Stimulated activated CD4-positive, alpha-beta T cell treated with anti-CD3 and anti-CD28 coated beads, Interleukin-1b, Interleukin-23, amount 100 ng/mL, for 24 hours (primary cell): ENCODE results near the gene UFD1.
A peak's percentile ranks its signal among the peaks of the same experiment; 100 is the strongest.

Experiments
- DNase-seq, 4 experiments: peaks; one replicate each; pipeline ENCODE4 v3.0.0-alpha.2; 2020; ENCODE audit warnings: low read depth in 4 of 4, low spot score in 1 of 4

The UFD1 gene

GRCh38 chr22:19478901-19479354 is at the start of gene UFD1:
TSS of gene UFD1 (minus strand) at chr22:19479193. CDS start at chr22:19479085, 108 bp downstream.
- peak; percentile 60 to 70 (median 64) for DNase-seq

GRCh38 chr22:19527861-19528417 is 48.9 kb upstream of the UFD1 start:
- DNase-seq = no peak

GRCh38 chr22:19527321-19527721 is 48.3 kb upstream of the UFD1 start:
- no peak for DNase-seq

- DNase-seq = no peak
Observed at GRCh38 chr22:19526702-19527111, 47.7 kb upstream of the UFD1 start.

GRCh38 chr22:19526076-19526701 is 47.2 kb upstream of the UFD1 start:
- DNase-seq = no peak

GRCh38 chr22:19525666-19526065 is 46.7 kb upstream of the UFD1 start:
- no peak for DNase-seq

GRCh38 chr22:19525116-19525660 is 46.2 kb upstream of the UFD1 start:
- DNase-seq = no peak

GRCh38 chr22:19524170-19525115 is 45.5 kb upstream of the UFD1 start, which contains the start of gene CLDN5:
TSS of gene CLDN5 (minus strand) at chr22:19524410. CDS start at chr22:19524255, 155 bp downstream.
- no peak for DNase-seq

- peak in 1 of 4 experiments; percentile 14 for DNase-seq
Observed at GRCh38 chr22:19523240-19524169, 44.5 kb upstream of the UFD1 start.

GRCh38 chr22:19522881-19523239 is 43.9 kb upstream of the UFD1 start:
- no peak for DNase-seq

- DNase-seq = no peak
Observed at GRCh38 chr22:19522190-19522880, 43.3 kb upstream of the UFD1 start.

- DNase-seq = no peak
Observed at GRCh38 chr22:19520566-19521305, 41.7 kb upstream of the UFD1 start.

- no peak for DNase-seq
Observed at GRCh38 chr22:19520007-19520406, 41.0 kb upstream of the UFD1 start.

GRCh38 chr22:19519041-19519926 is 40.3 kb upstream of the UFD1 start:
- DNase-seq = no peak

GRCh38 chr22:19518635-19519034 is 39.6 kb upstream of the UFD1 start:
- DNase-seq = no peak

GRCh38 chr22:19517919-19518611 is 39.1 kb upstream of the UFD1 start:
- DNase-seq = no peak

GRCh38 chr22:19517171-19517500 is 38.1 kb upstream of the UFD1 start:
- no peak for DNase-seq
